NK-92 (cell line): Measurements from ENCODE around the gene ITPR1.

ENCODE experiments used
- DNase-seq: peaks from one replicate; lab custom pipeline; 2025; ENCODE audit not compliant: unreplicated experiment; lab: John Stamatoyannopoulos, UW

Gene ITPR1

GRCh38 chr3:4508048-4508981 lies 15.2 kb downstream of the ITPR1 start:
- no peak for DNase-seq

GRCh38 chr3:4509043-4509442 lies 15.9 kb downstream of the ITPR1 start:
- no peak for DNase-seq

GRCh38 chr3:4509983-4510755 lies 17.0 kb downstream of the ITPR1 start:
- DNase-seq, result no peak

GRCh38 chr3:4511491-4512262 lies 18.5 kb downstream of the ITPR1 start:
- DNase-seq, result no peak

- no peak for DNase-seq
Observed at GRCh38 chr3:4512895-4513616, 19.9 kb downstream of the ITPR1 start.

GRCh38 chr3:4514321-4514720 lies 21.2 kb downstream of the ITPR1 start:
- no peak for DNase-seq

GRCh38 chr3:4514916-4515315 lies 21.8 kb downstream of the ITPR1 start:
- no peak for DNase-seq

- DNase-seq, result no peak
Observed at GRCh38 chr3:4515916-4516579, 22.9 kb downstream of the ITPR1 start.

GRCh38 chr3:4517093-4517492 lies 23.9 kb downstream of the ITPR1 start:
- DNase-seq, result no peak

GRCh38 chr3:4517643-4518311 lies 24.6 kb downstream of the ITPR1 start:
- DNase-seq, result no peak

- no peak for DNase-seq
Observed at GRCh38 chr3:4520033-4520816, 27.1 kb downstream of the ITPR1 start.

- DNase-seq, result no peak
Observed at GRCh38 chr3:4522947-4523346, 29.8 kb downstream of the ITPR1 start.

GRCh38 chr3:4523710-4524698 lies 30.9 kb downstream of the ITPR1 start:
- no peak for DNase-seq

GRCh38 chr3:4525560-4526223 lies 32.5 kb downstream of the ITPR1 start:
- DNase-seq, result no peak

GRCh38 chr3:4528320-4528719 lies 35.2 kb downstream of the ITPR1 start:
- no peak for DNase-seq

GRCh38 chr3:4528819-4529600 lies 35.9 kb downstream of the ITPR1 start:
- no peak for DNase-seq
